NT2/D1 (cell line): ENCODE measurements around the gene RB1.

ENCODE experiments used
- SUZ12 ChIP-seq: IDR thresholded peaks from 2 replicates; pipeline ENCODE4 v1.6.1; 2011; ENCODE audit not compliant: insufficient read length, insufficient read depth; ENCODE audit errors: extremely low read depth
- YY1 ChIP-seq: IDR thresholded peaks from 2 replicates; pipeline ENCODE4 v1.6.1; 2011; ENCODE audit not compliant: insufficient read length, insufficient read depth
- ZNF274 ChIP-seq: IDR thresholded peaks from 2 replicates; pipeline ENCODE4 v1.6.1; 2011; ENCODE audit warnings: mild to moderate bottlenecking, low read depth, low read length

GRCh38 chr13:48526286-48526685, 222.7 kb downstream of the RB1 start:
- TF ChIP-seq SUZ12, result no peak
- TF ChIP-seq ZNF274, result no peak
- no peak for TF ChIP-seq YY1
